GM19239 (cell line): Measurements from ENCODE around the gene RBM14.

Experiments used
- DNase-seq: peaks from one replicate; pipeline ENCODE4 v3.0.0; 2011; ENCODE audit warnings: low spot score; ENCODE audit not compliant: insufficient read length
- FAIRE-seq: peaks from 2 replicates; lab custom pipeline; 2011; peaks lifted over from hg19 to GRCh38; lab: Jason Lieb, UNC

RBM14 gene

DNA sequence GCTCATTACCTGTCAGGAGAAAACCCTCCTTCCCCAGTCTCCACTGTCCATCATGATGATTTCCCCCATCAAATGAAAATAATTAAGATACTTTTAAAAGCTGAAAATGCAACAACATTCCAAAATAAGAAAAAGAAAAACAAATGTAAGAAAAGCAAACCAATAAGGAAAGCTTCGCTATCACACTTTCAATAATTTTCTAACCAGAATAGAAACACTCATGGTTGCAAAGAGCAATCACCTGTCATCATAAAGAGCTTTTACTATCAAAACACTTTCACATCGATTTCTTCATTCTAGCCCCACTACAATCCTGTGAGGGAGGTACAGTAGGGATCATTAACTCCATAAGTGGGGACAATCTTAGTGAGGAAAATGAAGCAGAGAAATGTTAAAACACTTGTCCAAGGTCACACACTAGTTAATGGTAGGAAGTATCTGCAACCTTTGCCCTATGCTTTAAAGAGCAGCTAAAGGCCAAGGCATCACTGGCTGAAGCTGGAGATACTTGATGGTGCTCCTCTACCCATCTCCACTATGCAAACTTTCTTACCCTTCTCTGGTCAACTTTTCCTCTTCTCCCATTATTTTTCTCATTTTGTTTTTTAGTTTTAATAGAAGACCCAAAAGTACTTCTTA, 58.7 kb downstream of the RBM14 start:
- FAIRE-seq (no peak), DNase-seq (no peak)

DNA sequence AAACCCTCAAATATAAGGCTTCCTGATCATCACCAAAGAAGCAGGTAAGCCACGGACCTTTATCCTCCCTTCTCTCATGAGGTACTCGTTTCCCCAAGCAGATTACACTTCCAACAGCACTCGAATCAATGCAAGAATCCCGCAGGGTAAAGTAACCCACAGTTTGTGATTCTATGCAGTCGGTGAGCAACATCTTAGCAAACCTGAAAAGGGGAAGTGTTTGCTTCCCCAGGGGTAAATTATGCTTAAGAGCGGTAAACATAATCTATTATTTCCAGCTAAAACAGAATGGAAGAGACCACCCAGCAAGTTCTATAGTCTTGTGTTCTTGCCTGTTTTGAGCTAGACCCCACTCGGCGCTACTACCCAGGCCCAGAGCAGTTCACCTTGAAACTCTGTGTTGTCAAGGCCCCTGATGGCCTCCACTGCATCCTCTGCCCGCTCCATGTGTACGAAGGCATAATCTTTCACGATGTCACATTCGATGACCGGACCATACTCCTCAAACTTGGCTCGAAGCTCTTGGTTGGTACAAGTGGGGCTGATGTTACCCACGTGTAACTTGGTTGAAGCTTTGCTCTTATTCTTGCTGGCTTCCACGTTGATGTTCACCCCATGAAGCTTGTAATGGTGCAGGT, 60.0 kb downstream of the RBM14 start:
- FAIRE-seq = no peak
- DNase-seq = no peak
